Stimulated activated CD8-positive, alpha-beta memory T cell treated with anti-CD3 and anti-CD28 coated beads, Interleukin-7, amount 100 ng/mL, for 48 hours (primary cell): ENCODE results near the gene TMSB4X.

Experiments used
- DNase-seq, 2 donors: peaks; one replicate each; pipeline ENCODE4 v3.0.0-alpha.2; 2020; ENCODE audit warnings: low read depth in 1 of 2; ENCODE audit errors: extremely low read depth in 1 of 2

Gene TMSB4X

DNA sequence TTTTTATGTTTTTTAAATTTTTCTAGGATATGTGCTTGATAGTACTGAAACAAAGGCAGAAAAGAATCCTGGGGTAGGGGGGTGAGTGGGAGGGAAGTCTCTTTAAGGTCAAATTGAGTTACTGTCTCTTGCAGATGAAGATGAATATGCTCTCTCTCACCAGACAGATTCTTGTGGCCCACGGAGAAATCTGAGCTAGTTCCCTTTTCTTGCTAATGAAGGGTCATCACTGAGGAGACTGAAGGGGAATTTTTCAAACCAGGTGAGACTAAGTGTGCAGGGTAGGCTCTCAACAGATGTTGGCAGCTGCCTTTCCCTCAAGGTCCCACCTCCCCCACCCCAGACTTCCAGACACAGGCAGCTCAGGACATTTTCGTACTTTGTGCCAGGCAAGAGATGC is 48.0 kb downstream of the TMSB4X start:
- no peak for DNase-seq

DNA sequence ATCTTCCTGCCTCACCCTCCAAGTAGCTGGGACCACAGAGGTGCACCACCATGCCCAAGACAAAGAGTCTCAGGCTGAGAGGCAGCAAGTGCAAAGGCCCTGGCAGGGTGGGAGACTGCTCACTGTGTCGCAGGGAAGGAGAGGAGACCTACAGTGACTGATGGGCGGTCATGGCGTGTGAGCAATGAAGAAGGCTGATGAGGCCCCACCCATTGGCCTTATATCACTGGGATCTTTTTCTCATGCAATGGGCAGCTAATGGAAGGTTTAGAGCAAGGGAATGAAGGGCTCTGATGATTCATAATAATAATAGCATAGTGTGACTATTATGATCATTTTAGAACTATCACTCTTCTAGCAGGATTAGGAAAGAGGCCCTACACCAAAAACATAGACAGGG is 48.7 kb downstream of the TMSB4X start:
- no peak for DNase-seq

DNA sequence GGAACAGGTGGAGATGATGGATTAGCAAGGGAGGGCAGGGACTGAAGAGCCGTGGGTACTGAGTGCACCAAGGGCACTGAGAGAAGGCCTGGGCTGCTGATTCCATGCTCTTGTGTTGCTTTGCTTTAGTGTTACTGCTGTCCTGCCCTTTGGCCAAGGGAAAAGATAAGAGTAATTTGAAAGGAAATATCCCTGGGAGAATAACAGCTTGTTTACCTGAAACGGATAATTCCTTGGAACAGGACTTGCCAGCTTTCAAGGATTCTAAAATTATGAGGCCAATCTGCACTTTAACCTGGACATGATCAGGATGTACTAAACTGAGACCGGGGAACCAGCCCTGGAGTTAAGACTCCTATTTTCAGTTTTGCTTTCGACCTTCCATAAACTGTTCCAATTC is 49.1 kb downstream of the TMSB4X start:
- no peak for DNase-seq

GRCh38 chrX:13024986-13025385 is 50.1 kb downstream of the TMSB4X start:
- DNase-seq: no peak
